GM12875 (cell line): Measurements from ENCODE around the gene COL5A2.

Experiments
- H3K4me3 ChIP-seq: one replicate; pipeline ENCODE4 v1.5.1; 2011; ENCODE audit warnings: low read depth, low read length, control low read depth
- TF ChIP-seq, protein P1 (sequence below): IDR thresholded peaks from 2 replicates; pipeline ENCODE4 v1.5.1; 2011; ENCODE audit warnings: low read depth, mild to moderate bottlenecking, control low read depth, inconsistent platforms, low read length, moderate library complexity, borderline replicate concordance; ENCODE audit not compliant: insufficient read depth

COL5A2 gene

DNA sequence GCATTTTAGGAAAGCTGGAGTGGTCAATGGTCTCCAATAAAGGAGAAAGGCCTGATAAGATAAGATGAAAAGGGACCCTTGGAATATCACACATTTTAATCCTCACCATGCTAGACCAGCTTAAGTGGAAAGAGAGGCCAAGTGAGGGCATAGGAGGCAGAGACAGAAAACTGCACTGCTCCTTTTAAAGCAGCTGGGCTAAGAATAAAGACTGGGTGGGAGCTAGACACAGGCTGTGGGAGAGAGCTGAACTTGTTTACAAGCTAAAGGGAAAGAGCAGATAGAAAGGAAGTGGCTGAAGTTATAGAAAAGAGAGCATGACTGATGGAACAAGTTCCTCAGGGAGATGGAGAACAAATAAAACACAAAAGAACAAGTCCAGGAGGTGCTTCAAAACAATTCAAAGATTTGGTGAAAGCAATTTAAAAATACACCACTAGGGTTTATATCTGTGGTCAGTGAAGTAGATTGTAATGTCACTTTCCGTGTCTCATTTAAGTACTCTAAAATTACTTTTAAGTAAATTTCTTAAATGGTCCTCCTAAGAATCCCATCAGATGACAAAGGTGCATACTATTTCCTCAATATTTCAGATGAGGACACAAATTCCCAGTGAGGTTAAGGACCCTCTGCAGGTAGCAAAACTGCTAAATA lies 7.5 kb downstream of the COL5A2 start:
- TF ChIP-seq, protein P1, sequence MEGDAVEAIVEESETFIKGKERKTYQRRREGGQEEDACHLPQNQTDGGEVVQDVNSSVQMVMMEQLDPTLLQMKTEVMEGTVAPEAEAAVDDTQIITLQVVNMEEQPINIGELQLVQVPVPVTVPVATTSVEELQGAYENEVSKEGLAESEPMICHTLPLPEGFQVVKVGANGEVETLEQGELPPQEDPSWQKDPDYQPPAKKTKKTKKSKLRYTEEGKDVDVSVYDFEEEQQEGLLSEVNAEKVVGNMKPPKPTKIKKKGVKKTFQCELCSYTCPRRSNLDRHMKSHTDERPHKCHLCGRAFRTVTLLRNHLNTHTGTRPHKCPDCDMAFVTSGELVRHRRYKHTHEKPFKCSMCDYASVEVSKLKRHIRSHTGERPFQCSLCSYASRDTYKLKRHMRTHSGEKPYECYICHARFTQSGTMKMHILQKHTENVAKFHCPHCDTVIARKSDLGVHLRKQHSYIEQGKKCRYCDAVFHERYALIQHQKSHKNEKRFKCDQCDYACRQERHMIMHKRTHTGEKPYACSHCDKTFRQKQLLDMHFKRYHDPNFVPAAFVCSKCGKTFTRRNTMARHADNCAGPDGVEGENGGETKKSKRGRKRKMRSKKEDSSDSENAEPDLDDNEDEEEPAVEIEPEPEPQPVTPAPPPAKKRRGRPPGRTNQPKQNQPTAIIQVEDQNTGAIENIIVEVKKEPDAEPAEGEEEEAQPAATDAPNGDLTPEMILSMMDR = no peak
- H3K4me3 ChIP-seq = no peak overlapping the region

DNA sequence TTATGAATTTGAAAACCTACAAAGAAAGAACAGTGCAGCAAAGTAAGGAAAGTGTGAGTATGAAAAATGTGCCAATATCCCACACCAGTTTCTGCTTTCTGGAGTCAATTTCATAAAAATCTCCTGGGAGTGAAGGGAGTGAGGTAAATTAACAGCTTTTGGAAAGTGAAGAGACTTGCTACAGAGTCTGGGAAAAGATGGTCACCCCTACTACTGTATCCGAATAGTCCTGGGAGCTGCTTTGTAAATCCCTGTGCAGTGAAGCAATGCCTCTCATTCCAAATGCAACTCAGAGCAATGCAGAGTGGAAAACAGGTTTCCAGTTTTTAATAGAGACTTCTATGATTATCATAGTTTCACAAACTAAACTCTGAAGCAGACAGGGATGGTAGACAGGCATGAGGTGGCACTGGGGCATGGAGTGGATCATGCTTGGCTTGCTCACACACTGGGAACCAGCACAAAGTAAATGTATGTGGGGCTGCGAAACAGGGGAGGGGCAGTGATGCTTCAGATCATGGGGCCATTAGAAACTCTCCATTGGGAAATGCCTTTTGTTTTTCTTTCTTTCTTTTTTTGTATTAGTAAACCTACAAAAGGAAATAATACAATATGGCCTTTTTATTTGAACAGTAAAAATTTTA lies 10.6 kb downstream of the COL5A2 start:
- no peak overlapping the region for H3K4me3 ChIP-seq
- TF ChIP-seq, protein P1 = no peak

DNA sequence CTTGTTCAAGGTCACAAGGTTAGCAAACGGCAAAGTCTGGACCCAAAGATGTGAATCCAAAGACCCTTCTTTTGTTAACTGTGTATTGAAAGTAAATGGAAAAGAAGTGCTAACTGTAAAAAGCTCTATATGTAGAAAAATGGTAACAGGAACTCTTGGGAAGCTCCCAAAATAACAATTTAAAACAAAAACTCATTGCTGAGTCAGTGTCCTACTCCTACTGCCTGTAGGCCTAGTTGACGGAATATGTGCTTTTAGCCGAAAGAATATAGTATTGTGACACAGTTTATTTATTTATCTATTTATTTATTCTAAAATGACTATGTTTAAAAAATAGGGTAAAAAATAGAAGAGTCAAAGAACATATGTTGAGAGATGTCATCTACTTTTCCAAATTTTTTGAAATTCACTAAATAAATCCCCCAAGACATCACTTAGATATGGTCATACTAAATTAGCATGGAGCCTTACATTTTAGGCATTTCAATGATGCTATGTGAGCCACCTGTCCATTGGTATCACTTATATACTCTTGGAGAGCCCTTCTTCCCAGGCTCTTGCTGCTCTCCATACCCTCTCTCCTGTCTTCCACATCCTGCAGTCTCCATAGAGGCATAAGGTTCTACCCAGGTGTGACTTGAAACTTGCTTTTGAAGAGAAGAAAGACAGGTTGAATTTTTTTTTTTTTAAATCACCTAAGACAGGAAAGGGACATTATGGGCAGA lies 13.7 kb downstream of the COL5A2 start:
- no peak overlapping the region for H3K4me3 ChIP-seq
- TF ChIP-seq, protein P1 = no peak

DNA sequence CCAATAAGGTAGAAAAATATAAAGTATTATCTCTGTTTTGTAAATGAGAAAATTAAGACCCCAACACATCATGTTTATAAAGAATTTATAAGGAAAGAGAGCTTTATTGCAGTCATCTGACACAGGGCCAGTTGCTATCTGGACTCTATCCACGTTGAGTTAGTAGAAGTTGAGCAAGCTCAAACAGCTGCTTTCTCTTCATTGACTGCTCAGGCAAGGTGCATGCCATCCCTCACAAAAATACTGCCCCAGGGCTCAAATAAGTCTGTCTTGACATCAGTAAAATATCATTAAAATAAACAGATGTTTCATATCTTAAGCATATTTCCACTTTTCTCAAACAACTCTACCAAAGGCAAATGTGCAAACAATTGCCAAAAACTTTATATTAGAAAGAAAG lies 14.8 kb downstream of the COL5A2 start:
- TF ChIP-seq, protein P1 = no peak
- no peak overlapping the region for H3K4me3 ChIP-seq

DNA sequence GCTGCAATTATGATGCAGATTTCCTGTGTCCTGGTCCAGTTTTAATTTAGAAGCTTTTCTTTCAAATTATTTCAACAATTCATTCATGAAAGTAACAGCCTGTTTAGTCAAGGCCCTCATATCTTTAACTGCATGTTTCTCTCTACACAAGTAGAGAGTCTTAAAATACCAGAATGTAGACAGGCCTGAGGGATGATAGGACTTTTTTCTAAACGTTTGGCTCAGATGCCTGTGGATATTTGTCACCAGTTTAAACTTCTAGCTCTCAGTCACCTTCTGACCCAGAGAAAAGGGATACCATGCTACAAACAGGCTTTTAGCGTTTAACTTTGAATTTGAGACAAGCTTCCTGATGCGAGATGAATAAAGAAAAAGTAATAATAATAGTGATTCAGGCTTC lies 15.7 kb downstream of the COL5A2 start:
- H3K4me3 ChIP-seq = no peak overlapping the region
- TF ChIP-seq, protein P1 = no peak

DNA sequence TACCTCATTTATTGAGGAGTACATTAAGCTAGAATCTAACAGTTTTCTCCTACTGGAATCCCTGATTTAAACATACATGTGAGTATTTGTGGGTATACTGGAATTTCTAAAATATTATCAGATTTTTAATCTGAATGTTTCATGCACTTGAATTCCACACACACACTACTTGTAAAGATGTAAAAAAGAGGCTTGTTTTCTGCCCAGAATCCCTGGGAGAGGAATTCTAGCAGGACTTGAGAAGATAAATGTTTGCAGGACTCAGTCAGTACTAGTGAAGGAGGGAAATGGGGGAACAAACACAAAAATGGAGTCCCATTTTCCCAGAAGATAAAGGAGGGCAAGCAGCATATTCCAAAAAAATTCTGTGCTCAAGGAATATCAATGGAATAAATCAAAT lies 17.0 kb downstream of the COL5A2 start:
- TF ChIP-seq, protein P1 = no peak
- no peak overlapping the region for H3K4me3 ChIP-seq
